Ishikawa (cell line): ENCODE results near the gene TANGO6.

Experiments
- CEBPB ChIP-seq: IDR thresholded peaks from 2 replicates; pipeline ENCODE4 v1.6.1; 2012
- CREB1 ChIP-seq: IDR thresholded peaks from 2 replicates; pipeline ENCODE4 v1.6.1; 2012; ENCODE audit warnings: low read depth
- EGR1 ChIP-seq: IDR thresholded peaks from 2 replicates; pipeline ENCODE4 v1.6.1; 2012
- EP300 ChIP-seq: IDR thresholded peaks from 2 replicates; pipeline ENCODE4 v1.6.1; 2012; ENCODE audit warnings: borderline replicate concordance
- FOXM1 ChIP-seq: IDR thresholded peaks from 2 replicates; pipeline ENCODE4 v1.6.1; 2012; ENCODE audit warnings: low read depth, borderline replicate concordance
- MAX ChIP-seq: IDR thresholded peaks from 2 replicates; pipeline ENCODE4 v1.6.1; 2012
- NFIC ChIP-seq: IDR thresholded peaks from 2 replicates; pipeline ENCODE4 v1.6.1; 2012
- RAD21 ChIP-seq: IDR thresholded peaks from 2 replicates; pipeline ENCODE4 v1.6.1; 2012; ENCODE audit warnings: low read depth
- REST ChIP-seq: IDR thresholded peaks from 2 replicates; pipeline ENCODE4 v1.6.1; 2012; ENCODE audit warnings: low read depth, mild to moderate bottlenecking
- TAF1 ChIP-seq: IDR thresholded peaks from 2 replicates; pipeline ENCODE4 v1.6.1; 2012; ENCODE audit warnings: low read depth, mild to moderate bottlenecking
- TCF12 ChIP-seq: IDR thresholded peaks from 2 replicates; pipeline ENCODE4 v1.6.1; 2012; ENCODE audit warnings: low read depth
- TEAD4 ChIP-seq: IDR thresholded peaks from 2 replicates; pipeline ENCODE4 v1.6.1; 2012
- USF1 ChIP-seq: IDR thresholded peaks from 2 replicates; pipeline ENCODE4 v1.6.1; 2012
- YY1 ChIP-seq: IDR thresholded peaks from 2 replicates; pipeline ENCODE4 v1.6.1; 2012; ENCODE audit warnings: low read depth
- ZBTB7A ChIP-seq: IDR thresholded peaks from 2 replicates; pipeline ENCODE4 v1.6.1; 2012; ENCODE audit warnings: low read depth

TANGO6 gene

GRCh38 chr16:68927018-68927417, 83.7 kb downstream of the TANGO6 start:
- TF ChIP-seq TEAD4 (no peak), CEBPB (no peak), REST (no peak), TCF12 (no peak), YY1 (no peak), CREB1 (no peak), FOXM1 (no peak), ZBTB7A (no peak), RAD21 (no peak), MAX (no peak), TAF1 (no peak), NFIC (no peak), EGR1 (no peak), USF1 (no peak), EP300 (no peak)

- TF ChIP-seq CEBPB (no peak), FOXM1 (no peak), TAF1 (no peak), TEAD4 (no peak), EGR1 (no peak), MAX (no peak), NFIC (no peak), TCF12 (no peak), REST (no peak), USF1 (no peak)
Observed at GRCh38 chr16:68931196-68931595, 87.9 kb downstream of the TANGO6 start.

GRCh38 chr16:68934402-68934801, 91.1 kb downstream of the TANGO6 start:
- no peak for TF ChIP-seq RAD21
- no peak for TF ChIP-seq FOXM1
- TF ChIP-seq MAX = no peak
- no peak for TF ChIP-seq YY1
- TF ChIP-seq ZBTB7A = no peak
- TF ChIP-seq USF1 = no peak
- TF ChIP-seq TAF1 = no peak
- no peak for TF ChIP-seq CREB1
- no peak for TF ChIP-seq EP300
- TF ChIP-seq NFIC = no peak
- TF ChIP-seq REST = no peak
- no peak for TF ChIP-seq TEAD4
- TF ChIP-seq TCF12 = no peak
- no peak for TF ChIP-seq EGR1

GRCh38 chr16:68935008-68935407, 91.7 kb downstream of the TANGO6 start:
- TF ChIP-seq EP300 (no peak), CREB1 (no peak), TEAD4 (no peak), REST (no peak), NFIC (no peak), RAD21 (no peak), CEBPB (no peak), MAX (no peak), USF1 (no peak), TAF1 (no peak), EGR1 (no peak), YY1 (no peak)
